Measurements from ENCODE around the gene CRACR2A. TPM values are rescaled to one million over a fixed set of nuclear protein-coding genes. Genes with fewer than 3 reads are reported as not detected.
A peak's percentile ranks its signal among the peaks of the same experiment; 100 is the strongest.

The CRACR2A gene
- polyA plus RNA-seq, 1 donor from 2014 or later, result 2.1 TPM

DNA sequence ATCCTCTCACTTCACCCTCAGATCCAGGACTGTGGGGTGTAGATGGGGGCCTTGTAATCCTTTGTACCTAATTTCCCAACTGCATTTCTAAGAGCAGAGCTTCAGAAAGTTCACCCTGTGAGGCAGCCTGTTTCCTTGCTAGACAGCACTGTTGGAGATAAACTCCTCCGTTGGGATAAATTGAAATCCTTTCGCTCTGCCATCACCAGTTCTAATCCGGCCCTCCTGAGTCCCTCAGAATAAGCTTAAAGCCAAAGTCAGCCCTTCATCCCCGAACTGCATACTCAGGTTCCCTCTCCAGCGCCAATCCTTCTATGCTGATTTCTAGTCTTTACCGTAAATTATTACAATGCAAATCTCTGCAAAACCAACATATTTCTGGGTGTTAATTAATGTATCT lies 147.2 kb downstream of the CRACR2A start:
- H4K20me1 ChIP-seq (ENCODE audit: insufficient read depth), result no peaks in the 10 kb centered on the region
- no peak overlapping the region for H3K4me2 ChIP-seq (ENCODE audit: low read length)
- H3K27me3 ChIP-seq (ENCODE audit: insufficient read depth, low read depth, low read length), result no peaks in the 10 kb centered on the region
- H3K4me3 ChIP-seq (ENCODE audit: low read length), result no peak overlapping the region
- TF ChIP-seq EZH2 (IDR thresholded peaks at IDR 0.05; ENCODE audit: borderline replicate concordance, insufficient read depth, low read length, poor library complexity, severe bottlenecking) (no peak), MXI1 (conservative IDR thresholded peaks at IDR 0.05; ENCODE audit: poor library complexity, severe bottlenecking) (no peak), TAF1 (IDR thresholded peaks at IDR 0.05; ENCODE audit: low read depth) (no peak), SMC3 (conservative IDR thresholded peaks at IDR 0.05; ENCODE audit: poor library complexity) (no peak), RAD21 (conservative IDR thresholded peaks at IDR 0.05) (no peak), EP300 (conservative IDR thresholded peaks at IDR 0.05; ENCODE audit: poor library complexity, severe bottlenecking) (no peak)
- H3F3A ChIP-seq (ENCODE audit: insufficient read depth, low read length, poor library complexity, severe bottlenecking), result no peaks in the 10 kb centered on the region
- no peak overlapping the region for H3K9ac ChIP-seq (ENCODE audit: low read length)
- H3K79me2 ChIP-seq (replicated peaks; ENCODE audit: insufficient read depth, low read length), result no peaks in the 10 kb centered on the region
- H3K36me3 ChIP-seq (ENCODE audit: insufficient read depth, low read length), result no peaks in the 10 kb centered on the region
- H3K9me3 ChIP-seq (ENCODE audit: low read length), result no peaks in the 10 kb centered on the region
- H3K9me2 ChIP-seq (ENCODE audit: insufficient read depth, low read length), result no peaks in the 10 kb centered on the region
- H2AFZ ChIP-seq (ENCODE audit: low read depth, low read length), result no peak overlapping the region
- peak overlapping the region; percentile 28 for H3K27ac ChIP-seq (ENCODE audit: low read length)

DNA sequence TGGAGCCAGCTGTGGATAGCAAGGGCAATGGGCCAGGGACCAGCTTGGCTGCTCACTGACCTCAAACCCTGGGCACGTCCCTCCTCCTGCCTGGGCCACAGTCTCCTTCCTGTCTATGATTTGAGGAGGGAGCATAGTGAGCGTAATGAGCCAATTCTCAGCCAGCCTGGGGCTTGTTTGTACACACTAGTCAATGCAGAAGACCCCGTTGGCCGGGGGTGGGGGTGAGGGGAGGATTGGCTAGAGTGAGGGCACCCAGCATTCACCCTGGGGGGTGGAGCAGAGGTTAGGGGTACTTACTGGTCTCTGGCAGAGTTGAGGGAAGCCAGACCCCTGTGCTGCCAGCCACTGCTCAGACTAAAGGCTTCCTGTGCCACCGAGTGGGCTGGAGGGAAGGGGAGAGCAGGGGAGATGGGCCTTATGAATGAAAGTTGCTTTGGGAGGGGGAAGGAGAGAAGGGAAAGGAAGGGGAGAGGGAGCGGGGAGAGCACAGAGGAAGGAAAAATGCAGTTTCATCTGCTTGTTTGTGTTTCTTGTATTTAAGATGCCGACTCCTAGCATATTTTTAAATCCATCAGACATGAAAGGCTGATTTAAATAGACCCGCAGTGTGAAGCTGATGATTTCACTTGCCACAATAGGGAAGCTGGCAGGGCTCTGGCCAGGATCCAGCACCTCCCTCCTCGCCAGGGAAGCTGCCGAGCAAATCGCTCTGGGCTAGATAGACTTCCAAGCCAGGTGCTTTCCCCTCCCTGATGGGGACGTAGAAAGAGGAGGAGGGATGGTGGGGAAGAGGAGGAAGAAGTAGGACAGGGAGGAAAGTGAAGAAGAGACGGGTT lies 147.9 kb downstream of the CRACR2A start:
- TF ChIP-seq EP300 (conservative IDR thresholded peaks at IDR 0.05; ENCODE audit: poor library complexity, severe bottlenecking), result no peak
- TF ChIP-seq, protein P1, sequence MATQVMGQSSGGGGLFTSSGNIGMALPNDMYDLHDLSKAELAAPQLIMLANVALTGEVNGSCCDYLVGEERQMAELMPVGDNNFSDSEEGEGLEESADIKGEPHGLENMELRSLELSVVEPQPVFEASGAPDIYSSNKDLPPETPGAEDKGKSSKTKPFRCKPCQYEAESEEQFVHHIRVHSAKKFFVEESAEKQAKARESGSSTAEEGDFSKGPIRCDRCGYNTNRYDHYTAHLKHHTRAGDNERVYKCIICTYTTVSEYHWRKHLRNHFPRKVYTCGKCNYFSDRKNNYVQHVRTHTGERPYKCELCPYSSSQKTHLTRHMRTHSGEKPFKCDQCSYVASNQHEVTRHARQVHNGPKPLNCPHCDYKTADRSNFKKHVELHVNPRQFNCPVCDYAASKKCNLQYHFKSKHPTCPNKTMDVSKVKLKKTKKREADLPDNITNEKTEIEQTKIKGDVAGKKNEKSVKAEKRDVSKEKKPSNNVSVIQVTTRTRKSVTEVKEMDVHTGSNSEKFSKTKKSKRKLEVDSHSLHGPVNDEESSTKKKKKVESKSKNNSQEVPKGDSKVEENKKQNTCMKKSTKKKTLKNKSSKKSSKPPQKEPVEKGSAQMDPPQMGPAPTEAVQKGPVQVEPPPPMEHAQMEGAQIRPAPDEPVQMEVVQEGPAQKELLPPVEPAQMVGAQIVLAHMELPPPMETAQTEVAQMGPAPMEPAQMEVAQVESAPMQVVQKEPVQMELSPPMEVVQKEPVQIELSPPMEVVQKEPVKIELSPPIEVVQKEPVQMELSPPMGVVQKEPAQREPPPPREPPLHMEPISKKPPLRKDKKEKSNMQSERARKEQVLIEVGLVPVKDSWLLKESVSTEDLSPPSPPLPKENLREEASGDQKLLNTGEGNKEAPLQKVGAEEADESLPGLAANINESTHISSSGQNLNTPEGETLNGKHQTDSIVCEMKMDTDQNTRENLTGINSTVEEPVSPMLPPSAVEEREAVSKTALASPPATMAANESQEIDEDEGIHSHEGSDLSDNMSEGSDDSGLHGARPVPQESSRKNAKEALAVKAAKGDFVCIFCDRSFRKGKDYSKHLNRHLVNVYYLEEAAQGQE (IDR thresholded peaks at IDR 0.05; ENCODE audit: borderline replicate concordance), result no peak
- no peak for TF ChIP-seq MXI1 (conservative IDR thresholded peaks at IDR 0.05; ENCODE audit: poor library complexity, severe bottlenecking)
- no peak for TF ChIP-seq RAD21 (conservative IDR thresholded peaks at IDR 0.05)
- no peak for TF ChIP-seq EZH2 (IDR thresholded peaks at IDR 0.05; ENCODE audit: borderline replicate concordance, insufficient read depth, low read length, poor library complexity, severe bottlenecking)
- no peak for TF ChIP-seq SMC3 (conservative IDR thresholded peaks at IDR 0.05; ENCODE audit: poor library complexity)
- no peak for TF ChIP-seq TAF1 (IDR thresholded peaks at IDR 0.05; ENCODE audit: low read depth)
- TF ChIP-seq, protein P2, sequence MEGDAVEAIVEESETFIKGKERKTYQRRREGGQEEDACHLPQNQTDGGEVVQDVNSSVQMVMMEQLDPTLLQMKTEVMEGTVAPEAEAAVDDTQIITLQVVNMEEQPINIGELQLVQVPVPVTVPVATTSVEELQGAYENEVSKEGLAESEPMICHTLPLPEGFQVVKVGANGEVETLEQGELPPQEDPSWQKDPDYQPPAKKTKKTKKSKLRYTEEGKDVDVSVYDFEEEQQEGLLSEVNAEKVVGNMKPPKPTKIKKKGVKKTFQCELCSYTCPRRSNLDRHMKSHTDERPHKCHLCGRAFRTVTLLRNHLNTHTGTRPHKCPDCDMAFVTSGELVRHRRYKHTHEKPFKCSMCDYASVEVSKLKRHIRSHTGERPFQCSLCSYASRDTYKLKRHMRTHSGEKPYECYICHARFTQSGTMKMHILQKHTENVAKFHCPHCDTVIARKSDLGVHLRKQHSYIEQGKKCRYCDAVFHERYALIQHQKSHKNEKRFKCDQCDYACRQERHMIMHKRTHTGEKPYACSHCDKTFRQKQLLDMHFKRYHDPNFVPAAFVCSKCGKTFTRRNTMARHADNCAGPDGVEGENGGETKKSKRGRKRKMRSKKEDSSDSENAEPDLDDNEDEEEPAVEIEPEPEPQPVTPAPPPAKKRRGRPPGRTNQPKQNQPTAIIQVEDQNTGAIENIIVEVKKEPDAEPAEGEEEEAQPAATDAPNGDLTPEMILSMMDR (IDR thresholded peaks at IDR 0.05; ENCODE audit: poor library complexity, severe bottlenecking), result no peak
- TF ChIP-seq POLR2AphosphoS5 (IDR thresholded peaks at IDR 0.05), result no peak
- Histone ChIP-seq H2AFZ (ENCODE audit: low read depth, low read length) (no peak overlapping the region), H3F3A (ENCODE audit: insufficient read depth, low read length, poor library complexity, severe bottlenecking) (no peaks in the 10 kb centered on the region), H3K27me3 (ENCODE audit: insufficient read depth, low read depth, low read length) (no peaks in the 10 kb centered on the region), H3K4me3 (ENCODE audit: low read length) (peak overlapping the region; percentile 3), H3K27ac (ENCODE audit: low read length) (peak overlapping the region; percentile 28), H3K9me3 (ENCODE audit: low read length) (no peaks in the 10 kb centered on the region), H3K4me2 (ENCODE audit: low read length) (no peak overlapping the region), H3K36me3 (ENCODE audit: insufficient read depth, low read length) (no peaks in the 10 kb centered on the region), H3K9me2 (ENCODE audit: insufficient read depth, low read length) (no peaks in the 10 kb centered on the region), H4K20me1 (ENCODE audit: insufficient read depth) (no peaks in the 10 kb centered on the region), H3K9ac (ENCODE audit: low read length) (peak overlapping the region; percentile 35), H3K79me2 (replicated peaks; ENCODE audit: insufficient read depth, low read length) (no peaks in the 10 kb centered on the region)

All from neural cell (in vitro differentiated cells).